ENCODE results near the gene CAMTA2.

- TF ChIP-seq SP1 (IDR thresholded peaks at IDR 0.05), result no peak
- TF ChIP-seq FOXM1 (IDR thresholded peaks at IDR 0.05; ENCODE audit: borderline replicate concordance), result no peak
- TF ChIP-seq ZNF384 (IDR thresholded peaks at IDR 0.05), result no peak
- no peak for TF ChIP-seq SUZ12 (IDR thresholded peaks at IDR 0.05)
Observed at GRCh38 chr17:5003214-5003867, 15.9 kb upstream of the CAMTA2 start.

Data from HEK293T (cell line).